K562 (cell line): ENCODE measurements around the gene MIDN. TPM values are rescaled to one million over a fixed set of nuclear protein-coding genes. Genes with fewer than 3 reads are reported as not detected.
A peak's percentile ranks its signal among the peaks of the same experiment; 100 is the strongest.

Source experiments
- ATAC-seq: fragments of 200-7000 bp; cut with Tn5 transposase; 3 replicates; pipeline ENCODE4 v1.9.1; 2020; ENCODE audit warnings: moderate library complexity
- BruUV-seq: library from RNA; stranded (reverse); fragments of 400-500 nt; replicated peaks from 2 replicates; lab custom pipeline; 2021; lab: Mats Ljungman, UMichigan
- CTCF ChIA-PET: fragments of 300-600 bp; formaldehyde crosslinking; extraction: SDS; loops from one replicate; lab custom pipeline; 2021; ENCODE audit warnings: low intra/inter-chr PET ratio; lab: Yijun Ruan, JAX
- POLR2A ChIA-PET: fragments of 300-600, 350-650 bp; sonication (Branson Sonifier 250); formaldehyde crosslinking; extraction: SDS; loops from one replicate; lab custom pipeline; 2021; ENCODE audit warnings: antibody characterized with exemption, inconsistent platforms; lab: Yijun Ruan, JAX
- DNase-seq, 4 experiments: peaks; one replicate each; pipeline versions ENCODE4 v3.0.0 to v3.0.0-alpha.2; 2011 to 2018; ENCODE audit warnings: low spot score in 3 of 4, mixed read lengths in 3 of 4; ENCODE audit errors: extremely low read depth in 1 of 4
- FAIRE-seq: peaks from 2 replicates; lab custom pipeline; 2011; peaks lifted over from hg19 to GRCh38; lab: Jason Lieb, UNC
- H2AFZ ChIP-seq: 2 replicates; pipeline ENCODE4 v1.6.0; 2011; ENCODE audit warnings: low read depth, low read length, control low read depth, inconsistent platforms
- H3K27ac ChIP-seq: fragments of 200-600 bp; 3 replicates; pipeline ENCODE4 v1.8.0; 2011; ENCODE audit warnings: low read depth, mild to moderate bottlenecking, control low read depth, inconsistent platforms, low read length, moderate library complexity, mixed read lengths; ENCODE audit errors: extremely low read depth
- H3K27me3 ChIP-seq, 2 experiments: fragments of 300-600 bp in 1 of 2; 2 replicates in 1 of 2; 3 replicates in 1 of 2; pipeline versions ENCODE4 v1.6.0 to v1.8.0; 2011; ENCODE audit warnings: inconsistent platforms in 2 of 2, low read length in 2 of 2, mild to moderate bottlenecking in 1 of 2, mixed read lengths in 1 of 2, moderate library complexity in 1 of 2; ENCODE audit not compliant: control insufficient read depth in 2 of 2, insufficient read depth in 2 of 2
- H3K36me3 ChIP-seq: fragments of 300-600 bp; 3 replicates; pipeline ENCODE4 v1.8.0; 2011; ENCODE audit warnings: mild to moderate bottlenecking, low read length, inconsistent platforms; ENCODE audit not compliant: control insufficient read depth, insufficient read depth
- H3K4me1 ChIP-seq, 2 experiments: fragments of 200-600 bp in 1 of 2; replicated peaks in 1 of 2; 2 replicates in 1 of 2; 3 replicates in 1 of 2; pipeline versions ENCODE4 v1.5.1 to v1.8.0; 2011; ENCODE audit warnings: inconsistent platforms in 2 of 2, low read length in 2 of 2, mild to moderate bottlenecking in 1 of 2, mixed read lengths in 1 of 2, moderate library complexity in 1 of 2; ENCODE audit not compliant: control insufficient read depth in 2 of 2, insufficient read depth in 2 of 2
- H3K4me2 ChIP-seq: 2 replicates; pipeline ENCODE4 v1.6.1; 2011; ENCODE audit warnings: low read length, control low read depth, inconsistent platforms, mixed read lengths; ENCODE audit not compliant: insufficient read depth
- H3K4me3 ChIP-seq: fragments of 200-600 bp; sonication (generic), shearing (Covaris generic); 2 replicates; pipeline ENCODE4 v1.5.1; 2016; ENCODE audit warnings: control low read depth, inconsistent platforms
- H3K79me2 ChIP-seq: fragments of 200-600 bp; 3 replicates; pipeline ENCODE4 v1.8.0; 2011; ENCODE audit warnings: low read length, inconsistent platforms; ENCODE audit not compliant: control insufficient read depth, insufficient read depth
- H3K9ac ChIP-seq, 2 experiments: 2 replicates each; pipeline versions ENCODE4 v1.6.0 to v1.6.1; 2011; ENCODE audit warnings: low read depth in 2 of 2, low read length in 2 of 2, control low read depth in 1 of 2, inconsistent platforms in 1 of 2, mild to moderate bottlenecking in 1 of 2, mixed read lengths in 1 of 2; ENCODE audit not compliant: insufficient read depth in 1 of 2
- H3K9me1 ChIP-seq: one replicate; pipeline ENCODE4 v1.6.0; 2011; ENCODE audit warnings: inconsistent platforms, mild to moderate bottlenecking, low read length, moderate library complexity; ENCODE audit not compliant: control insufficient read depth, insufficient read depth
- H3K9me3 ChIP-seq: replicated peaks from 2 replicates; pipeline ENCODE4 v1.5.1; 2011; ENCODE audit warnings: low read depth, low read length, inconsistent platforms; ENCODE audit not compliant: control insufficient read depth, insufficient read depth
- H4K20me1 ChIP-seq: replicated peaks from 2 replicates; pipeline ENCODE4 v1.6.1; 2011; ENCODE audit warnings: low read length, inconsistent platforms, mixed read lengths; ENCODE audit not compliant: control insufficient read depth, insufficient read depth
- ARID3B ChIP-seq: fragments of 250-450 bp; sonication (Bioruptor Pico); IDR thresholded peaks from 2 replicates; pipeline ENCODE4 v1.4.0; 2020; ENCODE audit warnings: borderline replicate concordance
- CC2D1A ChIP-seq: fragments of 450-650 bp; IDR thresholded peaks from 2 replicates; pipeline ENCODE4 v1.6.1; 2017; ENCODE audit warnings: mild to moderate bottlenecking
- HMGN3 ChIP-seq: IDR thresholded peaks from 2 replicates; pipeline ENCODE4 v1.6.1; 2011; ENCODE audit warnings: borderline replicate concordance, low read depth, mild to moderate bottlenecking, mixed read lengths, low read length; ENCODE audit not compliant: insufficient read length; ENCODE audit errors: extremely low read depth
- KAT7 ChIP-seq: sonication (generic); formaldehyde crosslinking; IDR thresholded peaks from 2 replicates; pipeline ENCODE4 v1.8.0; 2022; ENCODE audit warnings: missing genetic modification reagents, mild to moderate bottlenecking, borderline replicate concordance
- L3MBTL2 ChIP-seq: fragments of 450-650 bp; IDR thresholded peaks from 2 replicates; pipeline ENCODE4 v1.6.1; 2016; ENCODE audit warnings: mild to moderate bottlenecking, moderate library complexity
- MTA2 ChIP-seq: fragments of 450-650 bp; IDR thresholded peaks from 2 replicates; pipeline ENCODE4 v1.6.1; 2016; ENCODE audit warnings: low read depth
- NCOR1 ChIP-seq: fragments of 450-650 bp; IDR thresholded peaks from 2 replicates; pipeline ENCODE4 v1.6.1; 2016; ENCODE audit warnings: mild to moderate bottlenecking, moderate library complexity
- POLR2AphosphoS2 ChIP-seq: IDR thresholded peaks from 2 replicates; pipeline ENCODE4 v1.6.1; 2012; ENCODE audit warnings: low read length, improper control_type of control experiment
- POU5F1 ChIP-seq: fragments of 150-350 bp; IDR thresholded peaks from 2 replicates; pipeline ENCODE4 v1.6.1; 2014; ENCODE audit warnings: borderline replicate concordance, low read length, low read depth, mild to moderate bottlenecking; ENCODE audit not compliant: partially characterized antibody
- RFX7 ChIP-seq: fragments of 250-450 bp; sonication (Bioruptor Pico); IDR thresholded peaks from 2 replicates; pipeline ENCODE4 v1.5.1; 2021; ENCODE audit warnings: mild to moderate bottlenecking
- SPI1 ChIP-seq: IDR thresholded peaks from 2 replicates; pipeline ENCODE4 v1.6.1; 2011; ENCODE audit warnings: low read depth, low read length, control low read depth, borderline replicate concordance
- ZKSCAN8 ChIP-seq: fragments of 200-800 bp; sonication (Bioruptor generic); IDR thresholded peaks from 2 replicates; pipeline ENCODE4 v1.6.1; 2016; ENCODE audit warnings: missing genetic modification characterization, missing compliant biosample characterization
- ZNF217 ChIP-seq: sonication (generic); formaldehyde crosslinking; IDR thresholded peaks from 2 replicates; pipeline ENCODE4 v1.8.0; 2022; ENCODE audit warnings: mild to moderate bottlenecking, missing genetic modification reagents
- ZNF280B ChIP-seq: fragments of 250-450 bp; sonication (Bioruptor Pico); IDR thresholded peaks from 2 replicates; pipeline ENCODE4 v1.5.1; 2021; ENCODE audit warnings: mild to moderate bottlenecking
- WGBS: fragments of 100-300 bp; shearing (Covaris generic); methylation state at CpG from one replicate; pipeline ENCODE4 v1.1.6; 2016; ENCODE audit warnings: low coverage, mixed read lengths; ENCODE audit not compliant: insufficient coverage; ENCODE audit errors: missing lambda C conversion rate; 5-methylcytosine and 5-hydroxymethylcytosine counted together
- in situ Hi-C: fragments of 300-500 bp; cut with MboI; formaldehyde crosslinking; loops from 4 replicates; pipeline ENCODE4 v1.15.0; 2018; ENCODE audit warnings: inconsistent platforms, mixed read lengths
- intact Hi-C: fragments of 100-400 bp; cut with micrococcal nuclease; formaldehyde crosslinking; loops from 2 replicates; pipeline ENCODE4 v1.14.2; 2022
- polyA plus RNA-seq, 8 experiments: library from polyadenylated mRNA; depleted of rRNA in 4 of 8; stranded (reverse) in 5 of 8; unstranded in 3 of 8; fragments of >200 nt; fragmentation: Nextera tagmentation in 2 of 8; fragmentation: Illumina TruSeq in 1 of 8; extraction: Ambion mirVana in 2 of 8; extraction: Trizol in 1 of 8; gene quantifications; 2 replicates each; pipeline versions ENCODE4 v1.2.1 to v1.2.3, GENCODE V29; 2011 to 2014; ENCODE audit warnings: inconsistent platforms in 1 of 8, missing spikeins in 1 of 8
- total RNA-seq, 7 experiments: library from RNA; depleted of rRNA in 6 of 7; stranded (reverse); fragments of >200 nt in 6 of 7; fragmentation: Illumina TruSeq in 2 of 7; extraction: Trizol in 2 of 7; gene quantifications; 2 replicates each; pipeline versions ENCODE4 v1.2.1 to v1.2.3, GENCODE V29; 2011 to 2021; ENCODE audit warnings: low replicate concordance in 1 of 7
- TF ChIP-seq, protein P1 (sequence below): fragments of 450-650 bp; IDR thresholded peaks from 2 replicates; pipeline ENCODE4 v1.6.1; 2018; ENCODE audit not compliant: partially characterized antibody

MIDN gene
- total and polyA plus RNA-seq, 9 of the 15 experiments (the other 6 are each of a cell fraction or from before 2014, with no cell fraction given): 0.17 to 120 (median 10.1) TPM

GRCh38 chr19:1259206-1259875 is 11.0 kb downstream of the MIDN start:
- CTCF ChIA-PET: no interaction called here
- no peaks in the 10 kb centered on the region for H3K9me3 ChIP-seq
- ATAC-seq (peak; percentile 62), FAIRE-seq (peak; percentile 51), DNase-seq (peak in 1 of 4 experiments; percentile 79)
- H4K20me1 ChIP-seq: 0 out of 2 replicates have a peak, but pooled peaks cover 7% of the 10 kb centered on the region
- no TSS peak for BruUV-seq
- peak overlapping the region; percentile 39 to 90; a peak in 3 of 4 replicates for H3K9ac ChIP-seq
- peaks cover 37% of the 10 kb centered on the region for H3K79me2 ChIP-seq
- no peak overlapping the region for H3K4me3 ChIP-seq
- H3K27me3 ChIP-seq: no peaks in the 10 kb centered on the region
- peak overlapping the region; percentile 68 for H3K27ac ChIP-seq
- no peak overlapping the region for H2AFZ ChIP-seq
- intact Hi-C loops (no loop called here), in situ Hi-C loops (no loop called here)
- POLR2A ChIA-PET: interaction anchor here (0.6 to 2.1 kb wide), 3 partner anchors 10 to 246 kb away, joined by 4 to 9 read pairs (median 8); partner anchors contain the start of gene CIRBP
- peaks cover 54 to 96% of the 10 kb centered on the region in 2 experiments for H3K4me1 ChIP-seq
- no peaks in the 10 kb centered on the region for H3K9me1 ChIP-seq
- H3K4me2 ChIP-seq: peak overlapping the region; percentile 60
- 13% methylated on average over 11 of the region's 17 CpGs for WGBS
- H3K36me3 ChIP-seq: peaks cover 42% of the 10 kb centered on the region; the same call in 2 of the 3 replicates
- TF ChIP-seq, protein P1, sequence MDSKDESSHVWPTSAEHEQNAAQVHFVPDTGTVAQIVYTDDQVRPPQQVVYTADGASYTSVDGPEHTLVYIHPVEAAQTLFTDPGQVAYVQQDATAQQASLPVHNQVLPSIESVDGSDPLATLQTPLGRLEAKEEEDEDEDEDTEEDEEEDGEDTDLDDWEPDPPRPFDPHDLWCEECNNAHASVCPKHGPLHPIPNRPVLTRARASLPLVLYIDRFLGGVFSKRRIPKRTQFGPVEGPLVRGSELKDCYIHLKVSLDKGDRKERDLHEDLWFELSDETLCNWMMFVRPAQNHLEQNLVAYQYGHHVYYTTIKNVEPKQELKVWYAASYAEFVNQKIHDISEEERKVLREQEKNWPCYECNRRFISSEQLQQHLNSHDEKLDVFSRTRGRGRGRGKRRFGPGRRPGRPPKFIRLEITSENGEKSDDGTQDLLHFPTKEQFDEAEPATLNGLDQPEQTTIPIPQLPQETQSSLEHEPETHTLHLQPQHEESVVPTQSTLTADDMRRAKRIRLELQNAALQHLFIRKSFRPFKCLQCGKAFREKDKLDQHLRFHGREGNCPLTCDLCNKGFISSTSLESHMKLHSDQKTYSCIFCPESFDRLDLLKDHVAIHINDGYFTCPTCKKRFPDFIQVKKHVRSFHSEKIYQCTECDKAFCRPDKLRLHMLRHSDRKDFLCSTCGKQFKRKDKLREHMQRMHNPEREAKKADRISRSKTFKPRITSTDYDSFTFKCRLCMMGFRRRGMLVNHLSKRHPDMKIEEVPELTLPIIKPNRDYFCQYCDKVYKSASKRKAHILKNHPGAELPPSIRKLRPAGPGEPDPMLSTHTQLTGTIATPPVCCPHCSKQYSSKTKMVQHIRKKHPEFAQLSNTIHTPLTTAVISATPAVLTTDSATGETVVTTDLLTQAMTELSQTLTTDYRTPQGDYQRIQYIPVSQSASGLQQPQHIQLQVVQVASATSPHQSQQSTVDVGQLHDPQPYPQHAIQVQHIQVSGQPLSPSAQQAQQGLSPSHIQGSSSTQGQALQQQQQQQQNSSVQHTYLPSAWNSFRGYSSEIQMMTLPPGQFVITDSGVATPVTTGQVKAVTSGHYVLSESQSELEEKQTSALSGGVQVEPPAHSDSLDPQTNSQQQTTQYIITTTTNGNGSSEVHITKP: peak; percentile 95
- TF ChIP-seq MTA2: no peak
- TF ChIP-seq NCOR1: peak; percentile 57; the same call in 1 of the 2 replicates
- TF ChIP-seq SPI1: peak; percentile 61; the same call in 1 of the 2 replicates
- TF ChIP-seq KAT7 (CRISPR knock-in tag): no peak
- TF ChIP-seq L3MBTL2: no peak
- TF ChIP-seq POU5F1: no peak
- peak; percentile 98 for TF ChIP-seq POLR2AphosphoS2
- no peak for TF ChIP-seq ARID3B
- TF ChIP-seq HMGN3: peak; percentile 87
- no peak for TF ChIP-seq RFX7 (CRISPR knock-in tag)
- no peak for TF ChIP-seq CC2D1A
- TF ChIP-seq ZNF280B (CRISPR knock-in tag): no peak
- TF ChIP-seq ZKSCAN8 (CRISPR knock-in tag): no peak
- TF ChIP-seq ZNF217 (CRISPR knock-in tag): no peak
